K562 (cell line): ENCODE measurements around the gene ILF3. TPM values are rescaled to one million over a fixed set of nuclear protein-coding genes. Genes with fewer than 3 reads are reported as not detected.

ENCODE experiments used
- ADNP ChIP-seq: fragments of 200-800 bp; sonication (Bioruptor generic); IDR thresholded peaks from 2 replicates; pipeline ENCODE4 v1.6.1; 2016; ENCODE audit warnings: missing genetic modification characterization, missing compliant biosample characterization
- ASH1L ChIP-seq: fragments of 450-650 bp; IDR thresholded peaks from 2 replicates; pipeline ENCODE4 v1.6.1; 2018; ENCODE audit warnings: borderline replicate concordance, mild to moderate bottlenecking, low read depth; ENCODE audit not compliant: partially characterized antibody
- BRD4 ChIP-seq: fragments of 200-600 bp; sonication (generic); IDR thresholded peaks from 2 replicates; pipeline ENCODE4 v1.6.1; 2017; ENCODE audit warnings: inconsistent platforms
- DACH1 ChIP-seq: fragments of 450-650 bp; IDR thresholded peaks from 2 replicates; pipeline ENCODE4 v1.6.1; 2018; ENCODE audit not compliant: partially characterized antibody
- ELK3 ChIP-seq: fragments of 450-650 bp; formaldehyde crosslinking; IDR thresholded peaks from 2 replicates; pipeline ENCODE4 v1.4.0; 2020; ENCODE audit warnings: mild to moderate bottlenecking
- ETV5 ChIP-seq: sonication (generic); formaldehyde crosslinking; IDR thresholded peaks from 2 replicates; pipeline ENCODE4 v1.4.0; 2020; ENCODE audit warnings: low read depth, mild to moderate bottlenecking, missing genetic modification reagents
- HDAC1 ChIP-seq, 2 experiments: fragments of 450-650 bp; IDR thresholded peaks; 2 replicates each; pipeline ENCODE4 v1.6.1; 2016 to 2017; ENCODE audit warnings: inconsistent platforms in 1 of 2, mild to moderate bottlenecking in 1 of 2, moderate library complexity in 1 of 2
- HINFP ChIP-seq: fragments of 450-650 bp; conservative IDR thresholded peaks from 2 replicates; pipeline ENCODE4 v1.6.1; 2016; ENCODE audit warnings: missing genetic modification characterization, low read depth, mild to moderate bottlenecking, control low read depth, missing compliant biosample characterization
- IRF1 ChIP-seq: sonication (generic); formaldehyde crosslinking; IDR thresholded peaks from 2 replicates; pipeline ENCODE4 v1.8.0; 2022; ENCODE audit warnings: missing genetic modification reagents, mild to moderate bottlenecking, borderline replicate concordance
- PHB2 ChIP-seq: fragments of 450-650 bp; IDR thresholded peaks from 2 replicates; pipeline ENCODE4 v1.6.1; 2017; ENCODE audit warnings: low read depth
- POLR3G ChIP-seq: IDR thresholded peaks from 2 replicates; pipeline ENCODE4 v1.6.1; 2011; ENCODE audit not compliant: insufficient read length, insufficient replicate concordance; ENCODE audit errors: extremely low read depth
- RAD21 ChIP-seq, 2 experiments: fragments of 250-450 bp in 1 of 2; fragments of 450-650 bp in 1 of 2; sonication (Bioruptor Pico) in 1 of 2; formaldehyde crosslinking in 1 of 2; IDR thresholded peaks in 1 of 2; conservative IDR thresholded peaks in 1 of 2; 2 replicates each; pipeline versions ENCODE4 v1.4.0 to v1.8.0; 2020 to 2022; ENCODE audit warnings: mild to moderate bottlenecking in 2 of 2, moderate library complexity in 1 of 2
- RFX5 ChIP-seq: IDR thresholded peaks from 2 replicates; pipeline ENCODE4 v1.6.1; 2011; ENCODE audit warnings: low read depth, mild to moderate bottlenecking, improper control_type of control experiment, low read length
- SIN3A ChIP-seq, 2 experiments: fragments of 150-350 bp in 1 of 2; IDR thresholded peaks; 2 replicates each; pipeline ENCODE4 v1.6.1; 2011 to 2016; ENCODE audit warnings: borderline replicate concordance in 2 of 2, low read depth in 2 of 2, low read length in 2 of 2, mild to moderate bottlenecking in 2 of 2, moderate library complexity in 2 of 2; ENCODE audit not compliant: control insufficient read depth in 1 of 2
- SMARCE1 ChIP-seq: fragments of 450-650 bp; IDR thresholded peaks from 2 replicates; pipeline ENCODE4 v1.7.1; 2016; ENCODE audit warnings: mild to moderate bottlenecking
- TBL1XR1 ChIP-seq, 2 experiments: IDR thresholded peaks; 2 replicates each; pipeline ENCODE4 v1.6.1; 2012; ENCODE audit warnings: improper control_type of control experiment in 2 of 2, low read length in 2 of 2, mild to moderate bottlenecking in 1 of 2
- TFAP4 ChIP-seq: sonication (generic); formaldehyde crosslinking; IDR thresholded peaks from 2 replicates; pipeline ENCODE4 v1.8.0; 2022; ENCODE audit warnings: missing genetic modification reagents, mild to moderate bottlenecking, moderate library complexity, borderline replicate concordance
- TRIM28 ChIP-seq: fragments of 450-650 bp; IDR thresholded peaks from 2 replicates; pipeline ENCODE4 v1.6.1; 2017
- ZNF224 ChIP-seq: sonication (generic); formaldehyde crosslinking; IDR thresholded peaks from 2 replicates; pipeline ENCODE4 v1.8.0; 2022; ENCODE audit warnings: mild to moderate bottlenecking, missing genetic modification reagents
- ZNF311 ChIP-seq: fragments of 250-450 bp; sonication (Bioruptor Pico); IDR thresholded peaks from 2 replicates; pipeline ENCODE4 v1.4.0; 2020; ENCODE audit warnings: mild to moderate bottlenecking, moderate library complexity
- ZNF830 ChIP-seq: fragments of 250-450 bp; sonication (Bioruptor Pico); IDR thresholded peaks from 2 replicates; pipeline ENCODE4 v1.5.0; 2021; ENCODE audit warnings: mild to moderate bottlenecking
- polyA plus RNA-seq, 8 experiments: library from polyadenylated mRNA; depleted of rRNA in 4 of 8; stranded (reverse) in 5 of 8; unstranded in 3 of 8; fragments of >200 nt; fragmentation: Nextera tagmentation in 2 of 8; fragmentation: Illumina TruSeq in 1 of 8; extraction: Ambion mirVana in 2 of 8; extraction: Trizol in 1 of 8; gene quantifications; 2 replicates each; pipeline versions ENCODE4 v1.2.1 to v1.2.3, GENCODE V29; 2011 to 2014; ENCODE audit warnings: inconsistent platforms in 1 of 8, missing spikeins in 1 of 8
- total RNA-seq, 7 experiments: library from RNA; depleted of rRNA in 6 of 7; stranded (reverse); fragments of >200 nt in 6 of 7; fragmentation: Illumina TruSeq in 2 of 7; extraction: Trizol in 2 of 7; gene quantifications; 2 replicates each; pipeline versions ENCODE4 v1.2.1 to v1.2.3, GENCODE V29; 2011 to 2021; ENCODE audit warnings: low replicate concordance in 1 of 7
- TF ChIP-seq, protein P1 (sequence below): fragments of 450-650 bp; IDR thresholded peaks from 2 replicates; pipeline ENCODE4 v1.6.1; 2018; ENCODE audit warnings: mild to moderate bottlenecking, low read depth; ENCODE audit not compliant: partially characterized antibody

Gene ILF3
- total and polyA plus RNA-seq, 9 of the 15 experiments (the other 6 are each of a cell fraction or from before 2014, with no cell fraction given), result 26.0 to 453 (median 175) TPM

DNA sequence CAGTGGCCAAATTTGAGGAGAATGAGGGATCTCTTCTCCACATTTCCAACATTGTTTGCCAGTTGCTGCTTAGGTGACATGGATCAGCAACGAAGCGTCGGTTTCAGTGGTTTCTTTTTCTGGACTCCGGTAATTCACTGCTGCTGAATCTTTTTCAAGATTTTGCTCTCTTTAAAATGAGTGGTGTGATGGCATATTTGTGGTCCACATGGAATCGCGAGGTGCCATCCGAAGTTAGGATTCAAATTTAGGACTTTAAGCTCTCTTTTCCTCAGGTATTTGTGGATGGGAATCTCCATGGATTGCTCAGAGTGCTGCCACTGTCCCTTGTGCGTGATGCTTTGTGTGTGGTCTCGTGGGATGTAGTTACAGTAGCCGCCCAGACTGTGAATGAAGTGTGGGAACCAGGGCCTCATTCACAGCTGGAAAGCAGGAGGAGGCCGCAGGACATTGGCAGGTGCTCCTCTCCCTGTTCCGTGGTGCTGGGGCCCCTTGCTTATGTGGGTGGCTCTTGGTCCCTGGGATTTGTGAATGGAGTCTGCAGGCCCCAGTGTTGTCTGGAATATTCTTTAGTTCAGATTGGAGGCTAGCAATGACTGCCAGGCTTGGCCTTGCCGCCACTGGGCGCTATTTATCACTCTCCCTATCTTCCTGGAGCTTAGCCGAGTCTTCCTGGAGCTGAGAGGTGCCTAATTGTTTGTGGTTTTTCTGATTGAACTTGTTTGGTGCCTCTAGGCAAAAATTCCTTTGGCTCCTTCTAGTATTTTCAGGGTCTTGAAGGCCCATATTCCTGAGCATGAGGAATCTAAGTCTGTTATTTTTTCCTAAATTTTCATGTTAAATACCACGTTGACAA, 1.5 kb downstream of the ILF3 start (continued):
- TF ChIP-seq HINFP, result no peak
- no peak for TF ChIP-seq TRIM28
- TF ChIP-seq SIN3A (IDR thresholded peaks at IDR 0.05; ENCODE audit: borderline replicate concordance in 2 of 2, control insufficient read depth in 1 of 2, low read depth in 2 of 2, low read length in 2 of 2), result no peak
- TF ChIP-seq ETV5, result peak; percentile 17; the same call in 1 of the 2 replicates
- TF ChIP-seq TBL1XR1 (IDR thresholded peaks at IDR 0.05; ENCODE audit: low read length in 2 of 2), result peak in 1 of 2 experiments; percentile 49; a peak in 1 of 4 replicates
- TF ChIP-seq SMARCE1, result peak; percentile 61; the same call in 1 of the 2 replicates
- no peak for TF ChIP-seq ASH1L
- no peak for TF ChIP-seq POLR3G
- TF ChIP-seq DACH1, result no peak
- no peak for TF ChIP-seq BRD4
- no peak for TF ChIP-seq ZNF224 (CRISPR knock-in tag)
- no peak for TF ChIP-seq RAD21 (CRISPR knock-in tag; conservative IDR thresholded peaks at IDR 0.05 in 1 of 2, IDR thresholded peaks at IDR 0.05 in 1 of 2)
- TF ChIP-seq PHB2, result no peak
- TF ChIP-seq IRF1 (CRISPR knock-in tag), result no peak
- TF ChIP-seq ZNF311 (CRISPR knock-in tag), result no peak
- TF ChIP-seq ADNP (tag), result no peak
- TF ChIP-seq TFAP4 (CRISPR knock-in tag), result peak; percentile 79; the same call in 1 of the 2 replicates
- TF ChIP-seq RFX5, result no peak
- TF ChIP-seq HDAC1 (IDR thresholded peaks at IDR 0.05), result peak in 1 of 2 experiments; percentile 38; a peak in 1 of 4 replicates
- no peak for TF ChIP-seq ZNF830 (CRISPR knock-in tag)
- TF ChIP-seq ELK3 (CRISPR knock-in tag), result no peak
- TF ChIP-seq, protein P1, sequence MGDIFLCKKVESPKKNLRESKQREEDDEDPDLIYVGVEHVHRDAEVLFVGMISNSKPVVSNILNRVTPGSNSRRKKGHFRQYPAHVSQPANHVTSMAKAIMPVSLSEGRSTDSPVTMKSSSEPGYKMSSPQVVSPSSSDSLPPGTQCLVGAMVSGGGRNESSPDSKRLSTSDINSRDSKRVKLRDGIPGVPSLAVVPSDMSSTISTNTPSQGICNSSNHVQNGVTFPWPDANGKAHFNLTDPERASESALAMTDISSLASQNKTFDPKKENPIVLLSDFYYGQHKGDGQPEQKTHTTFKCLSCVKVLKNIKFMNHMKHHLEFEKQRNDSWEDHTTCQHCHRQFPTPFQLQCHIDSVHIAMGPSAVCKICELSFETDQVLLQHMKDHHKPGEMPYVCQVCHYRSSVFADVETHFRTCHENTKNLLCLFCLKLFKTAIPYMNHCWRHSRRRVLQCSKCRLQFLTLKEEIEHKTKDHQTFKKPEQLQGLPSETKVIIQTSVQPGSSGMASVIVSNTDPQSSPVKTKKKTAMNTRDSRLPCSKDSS, result no peak
